HG02759 (cell line): ENCODE results near the gene IFT81.
"Not testable (repeated sequence)": the region's sequence is repeated elsewhere in the genome, so short reads cannot be mapped to it uniquely, and the experiment has no call there.

Experiments
- ATAC-seq: cut with Tn5 transposase; IDR thresholded peaks from one replicate; pipeline ENCODE4 v1.9.1; 2021; ENCODE audit warnings: mild to moderate bottlenecking, moderate library complexity; ENCODE audit not compliant: unreplicated experiment

Gene IFT81

DNA sequence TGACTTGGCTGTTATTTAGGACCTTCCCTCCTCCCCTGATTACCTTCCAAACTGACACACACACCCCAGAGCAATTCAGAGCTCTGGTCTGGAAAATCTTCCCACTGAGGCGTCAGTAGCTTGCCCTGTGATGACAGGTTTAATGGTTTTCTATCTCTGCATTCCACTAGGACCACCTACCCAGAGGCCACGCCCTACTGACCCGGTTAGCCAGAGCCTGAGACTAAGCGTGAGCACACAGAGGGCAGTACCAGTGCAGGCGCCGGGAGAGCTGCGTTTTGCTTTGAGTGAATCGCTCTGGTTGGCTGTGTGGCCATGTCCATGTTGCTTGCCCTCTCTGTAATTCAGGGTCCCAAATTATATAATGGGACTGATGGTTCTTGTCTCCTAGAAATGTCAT, 120.7 kb downstream of the IFT81 start:
- no peak for ATAC-seq

- no peak for ATAC-seq
Observed at GRCh38 chr12:110245369-110245772, 121.2 kb downstream of the IFT81 start.

- ATAC-seq, result no peak
Observed at GRCh38 chr12:110246636-110247339, 122.6 kb downstream of the IFT81 start.

GRCh38 chr12:110247340-110248095, 123.4 kb downstream of the IFT81 start:
- no peak for ATAC-seq

- ATAC-seq, result no peak
Observed at GRCh38 chr12:110248096-110248447, 123.9 kb downstream of the IFT81 start.

GRCh38 chr12:110249105-110249504, 124.9 kb downstream of the IFT81 start:
- no peak for ATAC-seq

- peak; percentile 45 for ATAC-seq
Observed at GRCh38 chr12:110249716-110250225, 125.6 kb downstream of the IFT81 start.

GRCh38 chr12:110251381-110251780, 127.2 kb downstream of the IFT81 start:
- no peak for ATAC-seq

DNA sequence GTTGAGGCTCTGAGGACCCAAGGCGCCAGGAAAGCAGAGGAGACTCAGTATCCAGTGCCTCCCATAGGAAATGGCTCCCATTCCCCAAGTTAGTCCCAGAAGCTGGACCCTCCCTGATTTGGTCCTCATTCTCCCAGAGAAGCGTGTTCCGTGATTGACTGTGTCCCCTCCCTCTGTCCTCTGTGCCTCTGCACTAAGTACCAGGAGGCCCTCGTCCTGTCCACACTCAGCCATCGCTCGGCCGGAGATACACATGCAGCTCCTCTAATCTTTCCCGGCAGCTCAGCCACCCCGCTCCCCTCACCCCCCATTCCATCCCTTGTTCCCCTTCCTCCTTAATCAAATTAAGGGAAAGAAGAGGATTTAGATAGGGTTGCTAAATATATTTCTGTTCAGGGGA, 128.6 kb downstream of the IFT81 start:
- no peak for ATAC-seq

DNA sequence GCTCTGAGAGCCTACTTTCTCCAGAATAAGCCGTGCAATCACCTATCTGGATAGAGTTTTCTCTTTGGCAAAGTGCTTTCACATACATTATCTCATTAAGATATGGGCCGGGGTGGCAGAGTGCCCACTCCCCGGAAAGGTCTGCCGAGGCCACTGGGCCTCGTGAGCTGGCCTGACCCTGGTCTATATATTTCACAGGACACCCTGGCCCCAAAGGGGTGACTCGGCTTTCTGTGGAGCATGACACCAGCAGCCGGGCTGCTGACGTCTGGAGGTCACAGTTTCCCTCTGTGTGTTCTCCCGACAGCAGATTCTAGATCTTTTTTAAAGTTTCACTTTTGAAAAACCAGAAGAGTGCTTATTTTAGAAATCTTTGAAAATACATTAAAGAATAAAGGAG, 129.0 kb downstream of the IFT81 start:
- ATAC-seq, result no peak

GRCh38 chr12:110254971-110255540, 130.9 kb downstream of the IFT81 start:
- no peak for ATAC-seq

DNA sequence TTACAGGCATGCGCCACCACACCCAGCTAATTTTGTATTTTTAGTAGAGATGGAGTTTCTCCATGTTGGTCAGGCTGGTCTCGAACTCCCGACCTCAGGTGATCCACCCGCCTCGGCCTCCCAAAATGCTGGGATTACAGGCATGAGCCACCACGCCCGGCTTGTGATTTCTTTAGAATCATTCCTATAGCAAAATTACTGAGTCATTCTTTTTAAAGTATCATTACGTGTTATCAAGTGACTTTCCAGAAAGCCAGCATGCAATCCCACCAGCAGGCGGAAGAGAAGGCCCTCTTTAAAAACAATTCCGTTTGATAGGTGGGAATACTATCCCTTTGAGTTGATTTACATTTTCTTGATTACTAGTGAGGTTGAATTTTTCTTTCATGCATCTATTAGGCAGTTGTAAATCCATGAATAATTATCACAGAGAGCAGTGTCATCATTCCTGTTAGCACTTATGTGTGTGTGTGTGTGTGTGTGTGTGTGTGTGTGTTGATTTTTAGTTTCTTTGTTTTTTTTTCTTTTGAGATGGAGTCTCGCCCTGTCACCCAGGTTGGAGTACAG, 131.8 kb downstream of the IFT81 start:
- not testable (repeated sequence) for ATAC-seq

DNA sequence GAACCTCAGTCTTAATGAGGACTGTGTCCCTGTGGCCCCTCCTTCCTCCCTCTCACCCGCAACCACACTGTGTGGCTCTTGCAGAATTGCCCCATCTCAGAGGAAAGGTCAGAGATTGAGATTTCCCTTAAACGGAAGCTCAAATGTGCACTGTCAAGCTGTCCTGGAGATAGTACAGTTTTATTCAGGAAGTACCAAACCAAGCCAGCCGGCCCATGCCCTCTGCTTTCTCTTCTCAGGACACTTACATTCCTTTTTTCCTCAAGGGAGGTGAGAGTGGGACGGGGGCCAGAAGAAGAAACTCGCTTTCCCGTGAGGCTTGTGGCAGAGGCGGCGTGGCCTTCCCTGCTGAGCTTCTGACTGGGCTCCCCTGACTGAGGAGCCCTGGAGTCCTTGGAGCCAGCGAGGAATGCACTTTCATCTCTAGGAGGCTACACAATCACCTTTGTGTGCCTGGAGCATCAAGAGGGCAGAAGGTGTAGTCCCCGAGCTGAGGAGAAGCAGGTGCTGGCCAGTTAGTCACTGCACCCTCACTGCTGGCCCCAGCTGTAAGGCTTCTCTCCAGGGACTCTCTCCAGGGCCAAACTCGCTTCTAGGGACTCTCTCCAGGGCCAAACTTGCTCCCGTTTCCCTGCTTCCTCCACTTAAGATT, 132.7 kb downstream of the IFT81 start:
- no peak for ATAC-seq

GRCh38 chr12:110258466-110258865, 134.3 kb downstream of the IFT81 start:
- no peak for ATAC-seq

DNA sequence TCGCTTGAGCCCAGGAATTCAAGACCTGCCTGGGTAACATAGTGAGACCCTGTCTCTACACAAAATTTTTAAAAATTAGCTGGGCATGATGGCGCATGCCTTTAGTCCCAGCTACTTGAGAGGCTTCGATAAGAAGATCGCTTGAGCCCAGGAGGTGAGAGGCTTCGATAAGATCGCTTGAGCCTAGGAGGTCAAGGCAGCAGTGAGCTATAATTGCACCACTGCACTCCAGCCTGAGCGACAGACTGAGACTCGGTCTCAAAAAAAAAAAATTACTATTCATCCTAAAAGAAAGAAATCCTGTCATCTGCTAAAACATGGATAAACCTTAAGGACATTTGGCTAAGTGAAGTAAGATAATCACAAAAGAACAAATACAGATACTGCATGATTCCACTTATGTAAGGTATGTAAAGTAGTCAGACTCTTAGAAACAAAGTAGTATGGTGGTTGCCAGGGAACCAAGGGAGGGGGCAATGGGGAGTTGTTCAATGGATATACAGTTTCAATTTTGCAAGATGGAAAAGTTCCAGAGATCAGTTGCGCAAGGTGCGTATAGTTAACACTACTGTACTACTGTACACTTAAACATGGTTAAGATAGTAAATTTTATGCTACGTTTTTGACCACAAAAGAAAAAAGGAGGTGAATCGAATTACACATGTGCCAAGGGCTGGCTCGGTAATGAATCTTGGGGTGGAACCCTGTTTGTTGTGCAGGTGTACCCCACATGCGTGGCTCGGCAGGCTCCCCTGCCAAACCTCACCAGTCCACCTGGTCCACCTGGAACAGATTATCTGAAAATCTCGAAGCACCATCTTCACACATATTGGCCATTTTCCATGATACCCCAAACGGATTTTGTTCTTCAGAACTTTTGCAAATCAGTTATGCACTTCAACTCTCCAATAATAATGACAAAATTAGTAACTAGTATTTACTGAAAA, 138.6 kb downstream of the IFT81 start:
- no peak for ATAC-seq

DNA sequence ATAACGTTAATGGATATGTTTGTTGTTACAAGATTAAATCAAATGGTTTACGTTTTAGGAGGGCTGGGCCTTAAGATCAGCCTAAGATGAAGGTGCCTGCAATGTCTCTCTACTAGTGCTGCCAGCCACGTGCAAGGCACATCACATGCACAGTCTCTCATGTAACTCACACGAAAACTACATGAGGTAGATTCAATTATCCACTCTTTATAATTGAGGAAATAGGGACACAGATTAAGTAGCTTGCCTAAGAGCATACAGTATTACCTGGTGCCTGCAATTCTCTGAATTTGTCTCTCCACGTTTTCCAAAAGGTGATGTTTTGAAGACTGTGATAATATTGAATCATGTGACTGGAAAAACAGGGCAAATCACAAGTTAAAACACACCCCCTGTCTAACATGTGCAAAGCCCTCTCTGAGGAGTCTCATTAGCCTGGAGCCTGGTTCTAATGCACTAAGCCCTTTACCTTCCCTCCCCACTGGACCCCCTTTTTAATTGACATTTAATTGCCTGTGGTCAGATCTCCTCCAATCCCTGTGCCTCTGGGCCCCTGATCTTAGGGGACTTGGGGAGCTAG, 142.3 kb downstream of the IFT81 start:
- ATAC-seq, result no peak

DNA sequence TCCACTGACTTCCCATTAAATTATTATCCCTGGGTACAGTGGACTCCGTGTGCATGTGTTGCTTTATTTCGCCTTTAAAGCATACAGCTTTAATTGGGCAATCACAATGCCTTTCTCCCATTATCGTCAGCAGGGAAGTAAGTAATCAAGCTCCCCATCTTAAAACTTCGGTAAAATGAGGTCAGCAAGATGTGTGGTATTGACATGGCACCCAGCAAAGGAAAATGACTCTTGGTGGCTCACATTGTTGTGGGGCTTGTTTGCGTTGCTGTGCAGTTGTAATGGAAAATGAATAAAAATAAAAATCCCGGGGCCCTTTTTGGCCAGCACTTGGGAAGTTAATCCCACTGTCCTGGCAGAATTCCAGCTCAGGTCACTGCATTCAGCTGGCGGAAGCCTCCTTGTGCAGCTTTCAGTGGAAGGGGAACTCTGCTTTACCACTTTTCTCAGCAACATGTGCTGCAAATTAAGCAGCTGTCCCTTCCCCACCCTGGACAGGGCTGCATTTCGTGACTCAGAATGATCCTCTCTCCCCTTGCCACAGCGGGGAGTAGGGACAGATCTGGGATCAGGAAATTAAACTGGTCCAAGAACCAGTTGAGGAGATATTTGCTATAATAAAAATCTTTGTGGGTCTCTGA, 142.9 kb downstream of the IFT81 start:
- ATAC-seq, result no peak
